ENCODE data around the gene LCE1A.

The LCE1A gene

GRCh38 chr1:152823294-152823693 is 4.0 kb upstream of the LCE1A start:
- no peaks in the 10 kb centered on the region for H3K9me3 ChIP-seq (ENCODE audit: control insufficient read depth, low read length)
- peaks cover 5% of the 10 kb centered on the region for H3K27me3 ChIP-seq (replicated peaks; ENCODE audit: control insufficient read depth, insufficient read depth, low read length)
- H3K4me3 ChIP-seq (ENCODE audit: low read length) = no peak overlapping the region
- H3K4me1 ChIP-seq (ENCODE audit: control insufficient read depth, insufficient read depth, low read length) = no peaks in the 10 kb centered on the region
- H3K9ac ChIP-seq (ENCODE audit: low read length) = no peak overlapping the region
- no peak for DNase-seq (ENCODE audit: low read depth)
- H3K36me3 ChIP-seq (ENCODE audit: control insufficient read depth, insufficient read depth, low read length, severe bottlenecking) = no peaks in the 10 kb centered on the region

GRCh38 chr1:152824964-152825363 is 2.3 kb upstream of the LCE1A start:
- Histone ChIP-seq H3K36me3 (ENCODE audit: control insufficient read depth, insufficient read depth, low read length, severe bottlenecking) (no peaks in the 10 kb centered on the region), H3K4me1 (ENCODE audit: control insufficient read depth, insufficient read depth, low read length) (no peaks in the 10 kb centered on the region), H3K27me3 (replicated peaks; ENCODE audit: control insufficient read depth, insufficient read depth, low read length) (peaks cover 10% of the 10 kb centered on the region), H3K9me3 (ENCODE audit: control insufficient read depth, low read length) (peaks cover 10% of the 10 kb centered on the region), H3K9ac (ENCODE audit: low read length) (no peak overlapping the region), H3K4me3 (ENCODE audit: low read length) (no peak overlapping the region)
- no peak for DNase-seq (ENCODE audit: low read depth)

- Histone ChIP-seq H3K36me3 (ENCODE audit: control insufficient read depth, insufficient read depth, low read length, severe bottlenecking) (no peaks in the 10 kb centered on the region), H3K27me3 (replicated peaks; ENCODE audit: control insufficient read depth, insufficient read depth, low read length) (no peaks in the 10 kb centered on the region)
- DNase-seq (ENCODE audit: low read depth) = no peak
Measured at GRCh38 chr1:152836870-152837269, 9.6 kb downstream of the LCE1A start.

GRCh38 chr1:152842556-152842955 is 15.3 kb downstream of the LCE1A start, which contains the start of gene LCE6A:
TSS of gene LCE6A (plus strand) at chr1:152842856. CDS start at chr1:152843521, 665 bp downstream.
- Histone ChIP-seq H3K27me3 (replicated peaks; ENCODE audit: control insufficient read depth, insufficient read depth, low read length) (no peaks in the 10 kb centered on the region), H3K9ac (ENCODE audit: low read length) (no peak within 1 kb of the TSS), H3K4me3 (ENCODE audit: low read length) (no peak within 1 kb of the TSS), H3K4me1 (ENCODE audit: control insufficient read depth, insufficient read depth, low read length) (no peaks in the 10 kb centered on the region), H3K9me3 (ENCODE audit: control insufficient read depth, low read length) (no peaks in the 10 kb centered on the region), H3K36me3 (ENCODE audit: control insufficient read depth, insufficient read depth, low read length, severe bottlenecking) (no peaks in the 10 kb centered on the region)
- no peak for DNase-seq (ENCODE audit: low read depth)

More at GRCh38 chr1:152836870-152837269, 9.6 kb downstream of the LCE1A start:
- Histone ChIP-seq H3K9me3 (ENCODE audit: control insufficient read depth, low read length) (no peaks in the 10 kb centered on the region), H3K9ac (ENCODE audit: low read length) (no peak overlapping the region), H3K4me3 (ENCODE audit: low read length) (no peak overlapping the region), H3K4me1 (ENCODE audit: control insufficient read depth, insufficient read depth, low read length) (peaks cover 8% of the 10 kb centered on the region)

- no peaks in the 10 kb centered on the region for H3K27me3 ChIP-seq (replicated peaks; ENCODE audit: control insufficient read depth, insufficient read depth, low read length)
- H3K9me3 ChIP-seq (ENCODE audit: control insufficient read depth, low read length) = no peaks in the 10 kb centered on the region
- no peak overlapping the region for H3K9ac ChIP-seq (ENCODE audit: low read length)
- DNase-seq (ENCODE audit: low read depth) = no peak
- no peaks in the 10 kb centered on the region for H3K36me3 ChIP-seq (ENCODE audit: control insufficient read depth, insufficient read depth, low read length, severe bottlenecking)
- no peak overlapping the region for H3K4me3 ChIP-seq (ENCODE audit: low read length)
- H3K4me1 ChIP-seq (ENCODE audit: control insufficient read depth, insufficient read depth, low read length) = no peaks in the 10 kb centered on the region
Measured at GRCh38 chr1:152855661-152856060, 28.4 kb downstream of the LCE1A start.

- Histone ChIP-seq H3K36me3 (ENCODE audit: control insufficient read depth, insufficient read depth, low read length, severe bottlenecking) (no peaks in the 10 kb centered on the region), H3K4me3 (ENCODE audit: low read length) (no peak overlapping the region), H3K9me3 (ENCODE audit: control insufficient read depth, low read length) (no peaks in the 10 kb centered on the region), H3K4me1 (ENCODE audit: control insufficient read depth, insufficient read depth, low read length) (peaks cover 9% of the 10 kb centered on the region), H3K9ac (ENCODE audit: low read length) (no peak overlapping the region), H3K27me3 (replicated peaks; ENCODE audit: control insufficient read depth, insufficient read depth, low read length) (no peaks in the 10 kb centered on the region)
- DNase-seq (ENCODE audit: low read depth) = no peak
Measured at GRCh38 chr1:152858062-152858461, 30.8 kb downstream of the LCE1A start.

- Histone ChIP-seq H3K36me3 (ENCODE audit: control insufficient read depth, insufficient read depth, low read length, severe bottlenecking) (no peaks in the 10 kb centered on the region), H3K4me3 (ENCODE audit: low read length) (no peak within 1 kb of the TSS), H3K9ac (ENCODE audit: low read length) (no peak within 1 kb of the TSS), H3K27me3 (replicated peaks; ENCODE audit: control insufficient read depth, insufficient read depth, low read length) (no peaks in the 10 kb centered on the region), H3K4me1 (ENCODE audit: control insufficient read depth, insufficient read depth, low read length) (peaks cover 9% of the 10 kb centered on the region), H3K9me3 (ENCODE audit: control insufficient read depth, low read length) (no peaks in the 10 kb centered on the region)
- no peak for DNase-seq (ENCODE audit: low read depth)
Measured at GRCh38 chr1:152859696-152860095, 32.4 kb downstream of the LCE1A start, which contains the start of gene LCE7A. TSS of gene LCE7A (plus strand) at chr1:152859996. CDS start at chr1:152860698, 702 bp downstream.

GRCh38 chr1:152860129-152860528 is 32.9 kb downstream of the LCE1A start:
- Histone ChIP-seq H3K4me3 (ENCODE audit: low read length) (no peak overlapping the region), H3K36me3 (ENCODE audit: control insufficient read depth, insufficient read depth, low read length, severe bottlenecking) (no peaks in the 10 kb centered on the region), H3K9me3 (ENCODE audit: control insufficient read depth, low read length) (no peaks in the 10 kb centered on the region), H3K4me1 (ENCODE audit: control insufficient read depth, insufficient read depth, low read length) (peaks cover 12% of the 10 kb centered on the region), H3K9ac (ENCODE audit: low read length) (no peak overlapping the region), H3K27me3 (replicated peaks; ENCODE audit: control insufficient read depth, insufficient read depth, low read length) (no peaks in the 10 kb centered on the region)
- DNase-seq (ENCODE audit: low read depth) = no peak

- peaks cover 15% of the 10 kb centered on the region for H3K4me1 ChIP-seq (ENCODE audit: control insufficient read depth, insufficient read depth, low read length)
- no peak for DNase-seq (ENCODE audit: low read depth)
- no peaks in the 10 kb centered on the region for H3K9me3 ChIP-seq (ENCODE audit: control insufficient read depth, low read length)
- H3K36me3 ChIP-seq (ENCODE audit: control insufficient read depth, insufficient read depth, low read length, severe bottlenecking) = no peaks in the 10 kb centered on the region
- H3K4me3 ChIP-seq (ENCODE audit: low read length) = no peak overlapping the region
- no peaks in the 10 kb centered on the region for H3K27me3 ChIP-seq (replicated peaks; ENCODE audit: control insufficient read depth, insufficient read depth, low read length)
- H3K9ac ChIP-seq (ENCODE audit: low read length) = no peak overlapping the region
Measured at GRCh38 chr1:152861374-152861773, 34.1 kb downstream of the LCE1A start.

- Histone ChIP-seq H3K9me3 (ENCODE audit: control insufficient read depth, low read length) (no peaks in the 10 kb centered on the region), H3K9ac (ENCODE audit: low read length) (no peak overlapping the region), H3K27me3 (replicated peaks; ENCODE audit: control insufficient read depth, insufficient read depth, low read length) (no peaks in the 10 kb centered on the region), H3K36me3 (ENCODE audit: control insufficient read depth, insufficient read depth, low read length, severe bottlenecking) (no peaks in the 10 kb centered on the region), H3K4me3 (ENCODE audit: low read length) (no peak overlapping the region), H3K4me1 (ENCODE audit: control insufficient read depth, insufficient read depth, low read length) (peaks cover 15% of the 10 kb centered on the region)
- no peak for DNase-seq (ENCODE audit: low read depth)
Measured at GRCh38 chr1:152864443-152864842, 37.2 kb downstream of the LCE1A start.

GRCh38 chr1:152866321-152866720 is 39.0 kb downstream of the LCE1A start:
- H3K27me3 ChIP-seq (replicated peaks; ENCODE audit: control insufficient read depth, insufficient read depth, low read length) = no peaks in the 10 kb centered on the region
- H3K36me3 ChIP-seq (ENCODE audit: control insufficient read depth, insufficient read depth, low read length, severe bottlenecking) = no peaks in the 10 kb centered on the region
- H3K9me3 ChIP-seq (ENCODE audit: control insufficient read depth, low read length) = no peaks in the 10 kb centered on the region
- peaks cover 12% of the 10 kb centered on the region for H3K4me1 ChIP-seq (ENCODE audit: control insufficient read depth, insufficient read depth, low read length)
- H3K9ac ChIP-seq (ENCODE audit: low read length) = no peak overlapping the region
- no peak overlapping the region for H3K4me3 ChIP-seq (ENCODE audit: low read length)
- DNase-seq (ENCODE audit: low read depth) = no peak

- Histone ChIP-seq H3K4me3 (ENCODE audit: low read length) (no peak overlapping the region), H3K9ac (ENCODE audit: low read length) (no peak overlapping the region), H3K36me3 (ENCODE audit: control insufficient read depth, insufficient read depth, low read length, severe bottlenecking) (no peaks in the 10 kb centered on the region), H3K27me3 (replicated peaks; ENCODE audit: control insufficient read depth, insufficient read depth, low read length) (no peaks in the 10 kb centered on the region), H3K9me3 (ENCODE audit: control insufficient read depth, low read length) (no peaks in the 10 kb centered on the region), H3K4me1 (ENCODE audit: control insufficient read depth, insufficient read depth, low read length) (peaks cover 5% of the 10 kb centered on the region)
- peak; percentile 79 for DNase-seq (ENCODE audit: low read depth)
Measured at GRCh38 chr1:152869808-152870419, 42.6 kb downstream of the LCE1A start.
